MCF 10A (cell line): ENCODE results near the gene PDCD1. TPM values are rescaled to one million over a fixed set of nuclear protein-coding genes. Genes with fewer than 3 reads are reported as not detected.

Experiments used
- BruUV-seq: library from RNA; stranded (reverse); fragments of 400-500 nt; replicated peaks from 2 replicates; lab custom pipeline; 2021; lab: Mats Ljungman, UMichigan
- CTCF ChIA-PET: fragments of 300-600 bp; sonication (Branson Sonifier 250); formaldehyde crosslinking; extraction: SDS; loops from one replicate; lab custom pipeline; 2021; ENCODE audit warnings: antibody characterized with exemption, inconsistent platforms; lab: Yijun Ruan, JAX
- POLR2A ChIA-PET: fragments of 300-600, 350-650 bp; sonication (Branson Sonifier 250); formaldehyde crosslinking; extraction: SDS; loops from one replicate; lab custom pipeline; 2020; ENCODE audit warnings: antibody characterized with exemption, inconsistent platforms; lab: Yijun Ruan, JAX
- DNase-seq: peaks from one replicate; pipeline ENCODE4 v3.0.0-alpha.2; 2018; ENCODE audit not compliant: unreplicated experiment
- H3K27ac Mint-ChIP-seq: one replicate; pipeline ENCODE4 v1.8.0; 2022; ENCODE audit warnings: mild to moderate bottlenecking, low read depth, mixed read lengths; ENCODE audit not compliant: unreplicated experiment
- H3K27me3 Mint-ChIP-seq: one replicate; pipeline ENCODE4 v1.8.0; 2022; ENCODE audit warnings: mixed read lengths; ENCODE audit not compliant: insufficient read depth, unreplicated experiment
- H3K36me3 Mint-ChIP-seq: one replicate; pipeline ENCODE4 v1.8.0; 2022; ENCODE audit warnings: mild to moderate bottlenecking, moderate library complexity, mixed read lengths; ENCODE audit not compliant: insufficient read depth, unreplicated experiment
- H3K4me1 Mint-ChIP-seq: one replicate; pipeline ENCODE4 v1.8.0; 2022; ENCODE audit warnings: mixed read lengths; ENCODE audit not compliant: insufficient read depth, unreplicated experiment
- H3K4me3 Mint-ChIP-seq: one replicate; pipeline ENCODE4 v1.8.0; 2022; ENCODE audit warnings: mild to moderate bottlenecking, moderate library complexity, mixed read lengths; ENCODE audit not compliant: unreplicated experiment
- H3K9me3 Mint-ChIP-seq: one replicate; pipeline ENCODE4 v1.8.0; 2022; ENCODE audit warnings: mixed read lengths; ENCODE audit not compliant: unreplicated experiment
- CTCF ChIP-seq: fragments of 200-600 bp; IDR thresholded peaks from one replicate; pipeline ENCODE4 v1.8.0; 2022; ENCODE audit warnings: antibody characterized with exemption, mild to moderate bottlenecking; ENCODE audit not compliant: unreplicated experiment
- intact Hi-C: fragments of 100-400 bp; cut with micrococcal nuclease; formaldehyde crosslinking; loops from 2 replicates; pipeline ENCODE4 v1.14.1; 2022
- total RNA-seq: library from RNA; stranded (reverse); gene quantifications from 2 replicates; pipeline ENCODE4 v1.2.3, GENCODE V29; 2022

Gene PDCD1
- total RNA-seq, 1 experiment from 2014 or later, result not detected

- H3K4me3 Mint-ChIP-seq, result no peak overlapping the region
- no peak for DNase-seq
- CTCF ChIA-PET, result no interaction called here
- no peaks in the 10 kb centered on the region for H3K9me3 Mint-ChIP-seq
- H3K27me3 Mint-ChIP-seq, result peaks cover 3% of the 10 kb centered on the region
- H3K4me1 Mint-ChIP-seq, result no peaks in the 10 kb centered on the region
- intact Hi-C loops, result no loop called here
- POLR2A ChIA-PET, result no interaction called here
- TF ChIP-seq CTCF, result no peak
- H3K27ac Mint-ChIP-seq, result no peak overlapping the region
- BruUV-seq, result no TSS peak
- no peaks in the 10 kb centered on the region for H3K36me3 Mint-ChIP-seq
Measured at GRCh38 chr2:241905716-241906377, 47.2 kb upstream of the PDCD1 start.

GRCh38 chr2:241904791-241905710 is 46.4 kb upstream of the PDCD1 start:
- CTCF ChIA-PET, result interaction anchor here (0.6 to 1.9 kb wide), 2 partner anchors 21 to 27 kb away, joined by 4 to 5 read pairs; no protein-coding TSS in a partner anchor
- H3K9me3 Mint-ChIP-seq, result no peaks in the 10 kb centered on the region
- H3K36me3 Mint-ChIP-seq, result no peaks in the 10 kb centered on the region
- POLR2A ChIA-PET, result interaction anchor here (0.7 kb wide), 1 partner anchor 160 kb away, joined by 4 read pairs; no protein-coding TSS in a partner anchor
- H3K27ac Mint-ChIP-seq, result no peak overlapping the region
- no peak for TF ChIP-seq CTCF
- H3K4me3 Mint-ChIP-seq, result no peak overlapping the region
- BruUV-seq, result no TSS peak
- no peaks in the 10 kb centered on the region for H3K4me1 Mint-ChIP-seq
- no peak for DNase-seq
- no peaks in the 10 kb centered on the region for H3K27me3 Mint-ChIP-seq
- intact Hi-C loops, result no loop called here

- H3K27me3 Mint-ChIP-seq, result no peaks in the 10 kb centered on the region
- DNase-seq, result no peak
- no peak overlapping the region for H3K27ac Mint-ChIP-seq
- ChIA-PET CTCF (interaction anchor here (0.6 to 1.9 kb wide), 2 partner anchors 21 to 26 kb away, joined by 4 to 5 read pairs; no protein-coding TSS in a partner anchor), POLR2A (no interaction called here)
- intact Hi-C loops, result no loop called here
- H3K4me1 Mint-ChIP-seq, result no peaks in the 10 kb centered on the region
- no peak for TF ChIP-seq CTCF
- H3K36me3 Mint-ChIP-seq, result no peaks in the 10 kb centered on the region
- no peaks in the 10 kb centered on the region for H3K9me3 Mint-ChIP-seq
- no peak overlapping the region for H3K4me3 Mint-ChIP-seq
- BruUV-seq, result no TSS peak
Measured at GRCh38 chr2:241904011-241904718, 45.5 kb upstream of the PDCD1 start.
